HCT116 (cell line): ENCODE measurements around the gene ACP7.

ENCODE experiments used
- CEBPB ChIP-seq: IDR thresholded peaks from 2 replicates; pipeline ENCODE4 v1.6.1; 2012; ENCODE audit warnings: low read depth
- EZH2 ChIP-seq: fragments of 200-600 bp; sonication (generic); IDR thresholded peaks from 2 replicates; pipeline ENCODE4 v1.6.1; 2017; ENCODE audit warnings: antibody characterized with exemption, mixed run types
- EZH2phosphoT487 ChIP-seq: fragments of 200-600 bp; IDR thresholded peaks from 2 replicates; pipeline ENCODE4 v1.6.1; 2018; ENCODE audit warnings: antibody characterized with exemption, borderline replicate concordance
- JUND ChIP-seq: IDR thresholded peaks from 2 replicates; pipeline ENCODE4 v1.6.1; 2012
- POLR2A ChIP-seq: IDR thresholded peaks from 2 replicates; pipeline ENCODE4 v1.7.0; 2011; ENCODE audit warnings: borderline replicate concordance; ENCODE audit not compliant: insufficient read depth, insufficient read length; ENCODE audit errors: extremely low read depth
- RAD21 ChIP-seq: IDR thresholded peaks from 2 replicates; pipeline ENCODE4 v1.6.1; 2012; ENCODE audit warnings: low read depth, mild to moderate bottlenecking
- SP1 ChIP-seq: IDR thresholded peaks from 2 replicates; pipeline ENCODE4 v1.6.1; 2012; ENCODE audit warnings: low read depth
- YY1 ChIP-seq: IDR thresholded peaks from 2 replicates; pipeline ENCODE4 v1.6.1; 2011; ENCODE audit warnings: low read length, low read depth, moderate library complexity, mild to moderate bottlenecking; ENCODE audit not compliant: insufficient replicate concordance; ENCODE audit errors: extremely low read depth
- ZNF274 ChIP-seq: fragments of 200-500 bp; sonication (Bioruptor generic); IDR thresholded peaks from 2 replicates; pipeline ENCODE4 v1.6.1; 2014; ENCODE audit warnings: mild to moderate bottlenecking, low read depth, low read length, inconsistent platforms
- TF ChIP-seq, protein P1 (sequence below), 3 experiments: fragments of 200-600 bp in 1 of 3; sonication (generic) in 1 of 3; IDR thresholded peaks in 2 of 3; conservative IDR thresholded peaks in 1 of 3; 2 replicates each; pipeline ENCODE4 v1.5.1; 2012 to 2017; ENCODE audit warnings: low read depth in 2 of 3, low read length in 2 of 3, antibody characterized with exemption in 1 of 3, borderline replicate concordance in 1 of 3, control low read depth in 1 of 3, mild to moderate bottlenecking in 1 of 3, mixed read lengths in 1 of 3, mixed run types in 1 of 3, moderate library complexity in 1 of 3; ENCODE audit not compliant: insufficient read depth in 1 of 3
- TF ChIP-seq, protein P2 (sequence below): IDR thresholded peaks from 2 replicates; pipeline ENCODE4 v1.6.1; 2012

DNA sequence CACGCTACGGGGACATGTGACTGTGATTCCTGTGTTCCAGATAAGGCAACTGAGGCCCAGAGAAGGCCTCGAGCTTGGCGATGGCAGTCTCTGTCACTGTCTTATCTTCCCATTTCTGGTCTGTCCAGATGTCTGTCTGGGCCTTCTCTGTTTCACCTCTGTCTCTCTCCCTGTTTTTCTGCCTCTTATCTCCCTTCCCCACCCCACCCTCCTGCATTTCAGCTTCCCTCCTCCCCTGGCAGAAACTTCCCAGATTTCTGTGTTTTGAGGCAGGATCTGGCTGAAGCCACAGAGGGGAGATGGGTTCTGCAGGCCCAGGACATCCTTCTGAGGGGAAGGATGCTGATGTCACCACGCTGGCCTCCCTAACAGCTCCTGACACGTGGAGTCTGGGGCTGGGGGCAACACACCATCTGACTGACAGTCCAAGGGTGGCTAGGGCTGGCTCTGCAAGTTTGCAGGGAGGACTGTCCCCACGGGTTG is 55.8 kb downstream of the ACP7 start:
- TF ChIP-seq YY1 (no peak), EZH2 (no peak), JUND (no peak), EZH2phosphoT487 (no peak), POLR2A (no peak), RAD21 (no peak), ZNF274 (no peak), CEBPB (no peak), SP1 (no peak)
- TF ChIP-seq, protein P1, sequence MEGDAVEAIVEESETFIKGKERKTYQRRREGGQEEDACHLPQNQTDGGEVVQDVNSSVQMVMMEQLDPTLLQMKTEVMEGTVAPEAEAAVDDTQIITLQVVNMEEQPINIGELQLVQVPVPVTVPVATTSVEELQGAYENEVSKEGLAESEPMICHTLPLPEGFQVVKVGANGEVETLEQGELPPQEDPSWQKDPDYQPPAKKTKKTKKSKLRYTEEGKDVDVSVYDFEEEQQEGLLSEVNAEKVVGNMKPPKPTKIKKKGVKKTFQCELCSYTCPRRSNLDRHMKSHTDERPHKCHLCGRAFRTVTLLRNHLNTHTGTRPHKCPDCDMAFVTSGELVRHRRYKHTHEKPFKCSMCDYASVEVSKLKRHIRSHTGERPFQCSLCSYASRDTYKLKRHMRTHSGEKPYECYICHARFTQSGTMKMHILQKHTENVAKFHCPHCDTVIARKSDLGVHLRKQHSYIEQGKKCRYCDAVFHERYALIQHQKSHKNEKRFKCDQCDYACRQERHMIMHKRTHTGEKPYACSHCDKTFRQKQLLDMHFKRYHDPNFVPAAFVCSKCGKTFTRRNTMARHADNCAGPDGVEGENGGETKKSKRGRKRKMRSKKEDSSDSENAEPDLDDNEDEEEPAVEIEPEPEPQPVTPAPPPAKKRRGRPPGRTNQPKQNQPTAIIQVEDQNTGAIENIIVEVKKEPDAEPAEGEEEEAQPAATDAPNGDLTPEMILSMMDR (IDR thresholded peaks at IDR 0.05 in 2 of 3, conservative IDR thresholded peaks at IDR 0.05 in 1 of 3; ENCODE audit: borderline replicate concordance in 1 of 3, insufficient read depth in 1 of 3, low read depth in 2 of 3, low read length in 2 of 3): no peak
- TF ChIP-seq, protein P2, sequence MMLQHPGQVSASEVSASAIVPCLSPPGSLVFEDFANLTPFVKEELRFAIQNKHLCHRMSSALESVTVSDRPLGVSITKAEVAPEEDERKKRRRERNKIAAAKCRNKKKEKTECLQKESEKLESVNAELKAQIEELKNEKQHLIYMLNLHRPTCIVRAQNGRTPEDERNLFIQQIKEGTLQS: no peak
